Keratinocyte (primary cell): ENCODE data around the gene ZNF564.

Experiments used
- EZH2 ChIP-seq: IDR thresholded peaks from one replicate; pipeline ENCODE4 v1.6.1; 2012; ENCODE audit warnings: inconsistent platforms, mild to moderate bottlenecking, low read length, moderate library complexity
- TF ChIP-seq, protein P1 (sequence below), 3 experiments: IDR thresholded peaks in 1 of 3; conservative IDR thresholded peaks in 1 of 3; optimal IDR thresholded peaks in 1 of 3; 2 replicates in 2 of 3; 3 replicates in 1 of 3; pipeline versions ENCODE3 to v1.5.1; 2011; ENCODE audit warnings: low read length in 3 of 3, mild to moderate bottlenecking in 3 of 3, moderate library complexity in 2 of 3, control low read depth in 1 of 3, inconsistent platforms in 1 of 3; ENCODE audit not compliant: insufficient read depth in 2 of 3; ENCODE audit errors: extremely low read depth in 1 of 3

DNA sequence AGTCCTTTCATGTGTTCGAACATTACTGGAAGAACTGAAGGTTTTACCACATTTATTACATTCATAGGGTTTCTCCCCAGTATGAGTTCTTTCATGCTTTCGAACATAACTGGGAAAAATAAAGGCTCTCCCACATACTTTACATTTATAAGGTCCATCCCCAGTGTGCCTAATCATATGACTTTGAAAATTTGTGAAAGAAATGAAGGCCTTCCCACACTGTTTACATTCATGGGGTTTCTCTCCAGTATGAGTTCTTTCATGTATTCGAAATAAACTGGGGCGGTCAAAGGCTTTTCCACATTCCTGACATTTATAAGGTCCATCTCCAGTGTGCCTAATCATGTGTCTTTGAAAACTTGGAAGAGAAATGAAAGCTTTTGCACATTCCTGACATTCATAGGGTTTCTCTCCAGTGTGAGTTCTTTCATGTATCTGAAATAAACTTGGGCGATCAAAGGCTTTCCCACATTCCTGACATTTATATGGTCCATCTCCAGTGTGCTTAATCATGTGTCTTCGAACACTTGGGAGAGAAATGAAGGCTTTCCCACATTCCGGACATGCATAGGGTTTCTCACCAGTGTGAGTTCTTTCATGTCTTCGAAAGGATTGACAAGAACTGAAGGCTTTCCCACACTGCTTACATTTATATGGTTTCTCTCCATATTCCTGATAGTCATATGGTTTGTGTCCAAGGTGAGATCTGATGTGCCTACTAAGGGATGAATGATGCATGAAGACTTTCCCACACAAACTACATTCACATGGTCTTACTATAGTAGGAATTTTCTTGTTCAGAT, 24.0 kb downstream of the ZNF564 start:
- TF ChIP-seq, protein P1, sequence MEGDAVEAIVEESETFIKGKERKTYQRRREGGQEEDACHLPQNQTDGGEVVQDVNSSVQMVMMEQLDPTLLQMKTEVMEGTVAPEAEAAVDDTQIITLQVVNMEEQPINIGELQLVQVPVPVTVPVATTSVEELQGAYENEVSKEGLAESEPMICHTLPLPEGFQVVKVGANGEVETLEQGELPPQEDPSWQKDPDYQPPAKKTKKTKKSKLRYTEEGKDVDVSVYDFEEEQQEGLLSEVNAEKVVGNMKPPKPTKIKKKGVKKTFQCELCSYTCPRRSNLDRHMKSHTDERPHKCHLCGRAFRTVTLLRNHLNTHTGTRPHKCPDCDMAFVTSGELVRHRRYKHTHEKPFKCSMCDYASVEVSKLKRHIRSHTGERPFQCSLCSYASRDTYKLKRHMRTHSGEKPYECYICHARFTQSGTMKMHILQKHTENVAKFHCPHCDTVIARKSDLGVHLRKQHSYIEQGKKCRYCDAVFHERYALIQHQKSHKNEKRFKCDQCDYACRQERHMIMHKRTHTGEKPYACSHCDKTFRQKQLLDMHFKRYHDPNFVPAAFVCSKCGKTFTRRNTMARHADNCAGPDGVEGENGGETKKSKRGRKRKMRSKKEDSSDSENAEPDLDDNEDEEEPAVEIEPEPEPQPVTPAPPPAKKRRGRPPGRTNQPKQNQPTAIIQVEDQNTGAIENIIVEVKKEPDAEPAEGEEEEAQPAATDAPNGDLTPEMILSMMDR (optimal IDR thresholded peaks at IDR 0.05 in 1 of 3, IDR thresholded peaks at IDR 0.05 in 1 of 3, conservative IDR thresholded peaks at IDR 0.05 in 1 of 3; ENCODE audit: extremely low read depth in 1 of 3, insufficient read depth in 2 of 3, low read length in 3 of 3) = no peak
- TF ChIP-seq EZH2 = no peak
